ENCODE results near the gene WDR72. TPM values are rescaled to one million over a fixed set of nuclear protein-coding genes. Genes with fewer than 3 reads are reported as not detected.

WDR72 gene
- total and polyA plus RNA-seq, 2 of the 13 experiments (the other 11 are each of a cell fraction or from before 2014, with no cell fraction given): 0.21 to 0.60 TPM

DNA sequence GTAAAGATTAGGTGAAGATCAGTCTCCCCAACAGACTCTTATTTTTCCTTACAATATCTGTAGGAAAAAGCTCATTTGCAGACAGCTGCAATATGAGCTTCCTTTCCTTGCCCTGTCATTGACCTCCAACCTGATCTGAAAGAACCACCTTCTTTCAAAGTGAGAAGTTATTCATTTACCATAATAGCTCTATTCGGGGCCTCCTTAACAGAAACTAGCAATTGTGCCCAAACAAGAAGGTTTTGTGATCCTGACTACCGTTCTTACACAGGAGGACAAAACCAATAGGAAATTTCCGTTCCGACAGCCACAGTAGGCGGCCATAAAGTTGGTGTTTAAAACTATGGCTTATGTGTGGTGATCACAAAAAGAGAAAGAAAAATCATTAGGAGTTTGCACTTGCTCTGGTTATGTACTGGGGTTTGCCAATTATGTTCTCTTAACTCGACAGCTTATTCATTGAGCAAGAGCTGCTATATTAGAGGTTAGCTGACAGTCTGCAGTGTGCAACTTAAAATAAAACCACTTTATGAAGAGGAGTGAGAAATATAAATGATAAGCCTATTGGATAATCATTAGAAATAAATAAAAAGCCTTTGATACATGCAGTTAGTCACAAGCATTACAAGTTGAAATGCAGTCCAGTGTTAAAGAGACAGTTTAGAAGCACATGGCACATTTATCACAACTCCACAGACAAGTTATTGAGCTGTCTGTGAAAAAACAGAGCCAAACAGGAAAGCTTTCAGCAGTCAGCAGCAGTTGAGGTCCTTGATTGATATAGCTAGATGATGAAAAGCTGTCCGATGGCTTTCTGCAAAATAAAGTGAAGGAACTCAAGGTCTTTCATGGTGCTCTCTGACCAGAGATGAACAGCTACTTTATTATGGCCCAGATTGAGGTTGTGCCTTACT lies 199.8 kb downstream of the WDR72 start (continued):
- TF ChIP-seq, protein P1, sequence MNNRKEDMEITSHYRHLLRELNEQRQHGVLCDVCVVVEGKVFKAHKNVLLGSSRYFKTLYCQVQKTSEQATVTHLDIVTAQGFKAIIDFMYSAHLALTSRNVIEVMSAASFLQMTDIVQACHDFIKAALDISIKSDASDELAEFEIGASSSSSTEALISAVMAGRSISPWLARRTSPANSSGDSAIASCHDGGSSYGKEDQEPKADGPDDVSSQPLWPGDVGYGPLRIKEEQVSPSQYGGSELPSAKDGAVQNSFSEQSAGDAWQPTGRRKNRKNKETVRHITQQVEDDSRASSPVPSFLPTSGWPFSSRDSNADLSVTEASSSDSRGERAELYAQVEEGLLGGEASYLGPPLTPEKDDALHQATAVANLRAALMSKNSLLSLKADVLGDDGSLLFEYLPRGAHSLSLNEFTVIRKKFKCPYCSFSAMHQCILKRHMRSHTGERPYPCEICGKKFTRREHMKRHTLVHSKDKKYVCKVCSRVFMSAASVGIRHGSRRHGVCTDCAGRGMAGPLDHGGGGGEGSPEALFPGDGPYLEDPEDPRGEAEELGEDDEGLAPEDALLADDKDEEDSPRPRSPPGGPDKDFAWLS (CRISPR knock-in tag; IDR thresholded peaks at IDR 0.05; ENCODE audit: borderline replicate concordance): no peak
- TF ChIP-seq, protein P2, sequence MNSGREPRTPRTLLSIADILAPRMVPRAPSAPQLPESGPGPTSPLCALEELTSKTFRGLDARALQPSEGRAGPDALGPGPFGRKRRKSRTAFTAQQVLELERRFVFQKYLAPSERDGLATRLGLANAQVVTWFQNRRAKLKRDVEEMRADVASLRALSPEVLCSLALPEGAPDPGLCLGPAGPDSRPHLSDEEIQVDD (CRISPR knock-in tag; IDR thresholded peaks at IDR 0.05; ENCODE audit: borderline replicate concordance): no peak
- TF ChIP-seq MEIS2 (CRISPR knock-in tag; IDR thresholded peaks at IDR 0.05): no peak
- no peak for TF ChIP-seq ZNF530 (CRISPR knock-in tag; IDR thresholded peaks at IDR 0.05; ENCODE audit: low read depth)
- peak; percentile 51 for TF ChIP-seq RXRB (CRISPR knock-in tag; IDR thresholded peaks at IDR 0.05; ENCODE audit: borderline replicate concordance)
- TF ChIP-seq ZNF839 (CRISPR knock-in tag; IDR thresholded peaks at IDR 0.05; ENCODE audit: borderline replicate concordance): no peak
- TF ChIP-seq HNRNPLL (IDR thresholded peaks at IDR 0.05; ENCODE audit: low read depth, low read length, poor library complexity, severe bottlenecking): no peak
- TF ChIP-seq ZNF792 (CRISPR knock-in tag; IDR thresholded peaks at IDR 0.05): no peak
- TF ChIP-seq, protein P3, sequence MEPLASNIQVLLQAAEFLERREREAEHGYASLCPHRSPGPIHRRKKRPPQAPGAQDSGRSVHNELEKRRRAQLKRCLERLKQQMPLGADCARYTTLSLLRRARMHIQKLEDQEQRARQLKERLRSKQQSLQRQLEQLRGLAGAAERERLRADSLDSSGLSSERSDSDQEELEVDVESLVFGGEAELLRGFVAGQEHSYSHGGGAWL (CRISPR knock-in tag; IDR thresholded peaks at IDR 0.05): no peak
- TF ChIP-seq ZNF407 (CRISPR knock-in tag; IDR thresholded peaks at IDR 0.05; ENCODE audit: not compliant biosample characterization): no peak
- TF ChIP-seq ATAD3A (CRISPR knock-in tag; IDR thresholded peaks at IDR 0.05): no peak
- TF ChIP-seq CEBPB (IDR thresholded peaks at IDR 0.05; ENCODE audit: borderline replicate concordance, low read depth, low read length): no peak
- TF ChIP-seq MYNN (CRISPR knock-in tag; IDR thresholded peaks at IDR 0.05; ENCODE audit: low read depth): no peak
- TF ChIP-seq POLR2A (IDR thresholded peaks at IDR 0.05; ENCODE audit: insufficient read depth in 1 of 2, low read depth in 2 of 2, low read length in 2 of 2): no peak
- 0 out of 2 replicates have a peak, but pooled peaks have one; percentile 45 for TF ChIP-seq SMYD3 (CRISPR knock-in tag; IDR thresholded peaks at IDR 0.05)
- peak; percentile 77 for TF ChIP-seq NCOA2 (CRISPR knock-in tag; IDR thresholded peaks at IDR 0.05)
- TF ChIP-seq NFE2L2 (IDR thresholded peaks at IDR 0.05; ENCODE audit: low read length): no peak
- TF ChIP-seq ZFAT (CRISPR knock-in tag; conservative IDR thresholded peaks at IDR 0.05): no peak

Data from HepG2 (cell line).